Measurements from ENCODE around the gene CASP10. TPM values are rescaled to one million over a fixed set of nuclear protein-coding genes. Genes with fewer than 3 reads are reported as not detected.

The CASP10 gene
- total and polyA plus RNA-seq, 4 donors = 8.9 to 74.4 (median 16.7) TPM

- no peaks in the 10 kb centered on the region for H3K36me3 ChIP-seq (ENCODE audit: control insufficient read depth in 4 of 4, insufficient read depth in 4 of 4, low read length in 4 of 4)
- DNase-seq (no peak), ATAC-seq (ENCODE audit: insufficient read depth, low FRiP score) (no peak)
- H3K9ac ChIP-seq (ENCODE audit: insufficient read depth in 1 of 2, low read length in 2 of 2) = no peak overlapping the region
- H3K4me1 ChIP-seq (ENCODE audit: control insufficient read depth in 5 of 5, insufficient read depth in 5 of 5, low read length in 5 of 5) = peaks cover 0 to 17% (median 8%) of the 10 kb centered on the region in 5 donors
- no peaks in the 10 kb centered on the region for H3K9me3 ChIP-seq (ENCODE audit: control insufficient read depth in 4 of 4, insufficient read depth in 3 of 4, low read length in 3 of 4)
- TF ChIP-seq CTCF (IDR thresholded peaks at IDR 0.05; ENCODE audit: control extremely low read depth, extremely low read depth) = no peak
- no peaks in the 10 kb centered on the region for H3K27me3 ChIP-seq (ENCODE audit: control insufficient read depth in 3 of 3, insufficient read depth in 3 of 3, low read length in 2 of 3)
- WGBS, 2 donors = 69 to 71% methylated on average over 3 of the region's 3 CpGs
- H3K4me3 ChIP-seq = no peak overlapping the region
- peak overlapping the region in 1 of 2 donors; percentile 60 for H3K27ac ChIP-seq (ENCODE audit: low read depth in 1 of 2, low read length in 1 of 2)
Observed at GRCh38 chr2:201228271-201228911, 45.5 kb downstream of the CASP10 start.

GRCh38 chr2:201228912-201229290, 46.0 kb downstream of the CASP10 start:
- no peak for DNase-seq
- WGBS, 2 donors = 38 to 52% methylated on average over 12 of the region's 12 CpGs
- H3K27ac ChIP-seq (ENCODE audit: low read depth in 1 of 2, low read length in 1 of 2) = peak overlapping the region in 1 of 2 donors; percentile 60
- no peaks in the 10 kb centered on the region for H3K36me3 ChIP-seq (ENCODE audit: control insufficient read depth in 4 of 4, insufficient read depth in 4 of 4, low read length in 4 of 4)
- no peak for TF ChIP-seq CTCF (IDR thresholded peaks at IDR 0.05; ENCODE audit: control extremely low read depth, extremely low read depth)
- H3K9me3 ChIP-seq (ENCODE audit: control insufficient read depth in 4 of 4, insufficient read depth in 3 of 4, low read length in 3 of 4) = no peaks in the 10 kb centered on the region
- ATAC-seq (ENCODE audit: insufficient read depth, low FRiP score) = no peak
- no peaks in the 10 kb centered on the region for H3K27me3 ChIP-seq (ENCODE audit: control insufficient read depth in 3 of 3, insufficient read depth in 3 of 3, low read length in 2 of 3)
- H3K9ac ChIP-seq (ENCODE audit: insufficient read depth in 1 of 2, low read length in 2 of 2) = no peak overlapping the region
- no peak overlapping the region for H3K4me3 ChIP-seq
- H3K4me1 ChIP-seq (ENCODE audit: control insufficient read depth in 5 of 5, insufficient read depth in 5 of 5, low read length in 5 of 5) = peaks cover 0 to 17% (median 8%) of the 10 kb centered on the region in 5 donors

- no peak overlapping the region for H3K9ac ChIP-seq (ENCODE audit: insufficient read depth in 1 of 2, low read length in 2 of 2)
- H3K4me1 ChIP-seq (ENCODE audit: control insufficient read depth in 5 of 5, insufficient read depth in 5 of 5, low read length in 5 of 5) = peaks cover 0 to 28% (median 8%) of the 10 kb centered on the region in 5 donors
- no peaks in the 10 kb centered on the region for H3K27me3 ChIP-seq (ENCODE audit: control insufficient read depth in 3 of 3, insufficient read depth in 3 of 3, low read length in 2 of 3)
- DNase-seq (peak; percentile 92 to 95 (median 94)), ATAC-seq (ENCODE audit: insufficient read depth, low FRiP score) (peak; percentile 87)
- WGBS, 2 donors = 10 to 12% methylated on average over 8 of the region's 8 CpGs
- H3K4me3 ChIP-seq = no peak overlapping the region
- no peaks in the 10 kb centered on the region for H3K9me3 ChIP-seq (ENCODE audit: control insufficient read depth in 4 of 4, insufficient read depth in 3 of 4, low read length in 3 of 4)
- peak overlapping the region in 1 of 2 donors; percentile 79 for H3K27ac ChIP-seq (ENCODE audit: low read depth in 1 of 2, low read length in 1 of 2)
- TF ChIP-seq CTCF (IDR thresholded peaks at IDR 0.05; ENCODE audit: control extremely low read depth, extremely low read depth) = peak; percentile 93
- no peaks in the 10 kb centered on the region for H3K36me3 ChIP-seq (ENCODE audit: control insufficient read depth in 4 of 4, insufficient read depth in 4 of 4, low read length in 4 of 4)
Observed at GRCh38 chr2:201231781-201232466, 49.0 kb downstream of the CASP10 start.
